SW480 (cell line): Measurements from ENCODE around the gene ADAR.

Source experiments
- DNase-seq: peaks from one replicate; pipeline ENCODE4 v3.0.0-alpha.2; 2016; ENCODE audit warnings: low spot score

Gene ADAR

DNA sequence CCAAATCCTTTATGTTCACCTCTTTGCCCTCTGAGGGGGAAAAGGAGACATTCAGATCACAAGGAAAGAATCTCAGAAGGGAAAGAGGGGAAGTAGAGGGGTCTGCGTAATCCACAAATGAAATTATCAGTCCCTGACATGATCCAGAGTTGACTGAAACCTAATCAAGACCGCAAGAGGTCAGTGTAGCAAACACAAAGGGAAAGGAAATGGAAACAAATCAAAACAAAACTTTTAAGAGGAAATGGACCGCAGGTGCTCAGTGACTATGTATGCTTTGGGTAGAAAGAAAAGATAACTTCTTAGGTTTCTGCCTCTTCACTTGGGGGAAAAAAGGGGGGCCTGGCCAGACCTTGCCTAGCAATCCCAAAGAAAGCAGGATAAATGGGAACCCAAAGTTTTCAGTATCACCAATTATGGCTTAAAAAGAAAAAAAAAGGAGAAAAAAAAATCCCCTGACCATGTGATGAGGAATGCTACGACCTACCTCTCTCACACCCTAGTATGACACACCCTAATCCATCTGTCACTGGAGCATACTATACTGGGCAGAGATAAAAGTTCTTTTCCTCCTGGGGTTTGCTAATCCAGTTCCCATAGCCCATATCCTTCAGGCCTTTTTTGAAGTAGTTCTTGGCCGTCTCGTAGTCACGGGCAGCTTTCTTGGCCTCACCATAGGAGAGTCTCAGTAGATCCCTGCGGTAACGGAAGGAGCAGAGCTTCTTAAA, 23.6 kb downstream of the ADAR start:
- DNase-seq: no peak

DNA sequence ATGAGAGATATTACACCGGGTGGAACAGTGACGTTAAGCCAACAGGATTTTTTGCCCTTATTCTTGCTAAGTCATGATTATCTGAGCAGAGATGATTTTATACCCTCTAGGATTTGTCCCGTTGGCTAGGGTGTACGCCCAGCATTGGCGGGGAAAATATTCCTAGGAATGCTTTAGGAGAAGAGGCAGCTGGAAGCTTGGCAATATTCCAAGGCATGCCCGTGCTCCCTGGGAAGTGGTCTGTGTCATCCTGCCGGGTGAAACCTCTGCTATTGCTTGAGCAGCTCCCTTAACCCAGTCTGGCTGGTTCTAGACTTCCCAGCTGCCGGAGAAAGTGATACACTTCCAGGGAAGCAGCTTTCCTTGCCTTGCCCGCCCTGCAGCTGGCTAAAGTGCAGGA, 24.2 kb downstream of the ADAR start:
- DNase-seq: no peak

DNA sequence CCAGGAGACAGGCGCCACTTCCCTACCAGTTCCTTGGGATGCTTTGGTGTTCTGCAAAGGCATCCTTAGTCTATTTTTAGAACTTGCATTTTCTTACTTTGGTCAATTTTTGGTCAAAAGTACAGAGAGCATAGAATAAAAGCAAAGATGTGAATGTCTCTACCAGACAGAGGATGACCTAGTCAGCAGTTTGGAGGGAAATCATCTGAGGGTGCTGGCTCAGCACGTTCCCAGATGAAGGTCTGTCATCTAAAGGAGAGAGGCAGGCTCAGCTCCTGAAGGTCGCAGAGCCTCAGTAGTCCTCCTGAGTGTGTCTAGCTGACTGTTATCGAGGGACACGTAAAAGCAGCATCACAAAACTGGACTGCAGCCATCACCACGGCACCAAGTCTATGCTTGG, 25.1 kb downstream of the ADAR start:
- no peak for DNase-seq

DNA sequence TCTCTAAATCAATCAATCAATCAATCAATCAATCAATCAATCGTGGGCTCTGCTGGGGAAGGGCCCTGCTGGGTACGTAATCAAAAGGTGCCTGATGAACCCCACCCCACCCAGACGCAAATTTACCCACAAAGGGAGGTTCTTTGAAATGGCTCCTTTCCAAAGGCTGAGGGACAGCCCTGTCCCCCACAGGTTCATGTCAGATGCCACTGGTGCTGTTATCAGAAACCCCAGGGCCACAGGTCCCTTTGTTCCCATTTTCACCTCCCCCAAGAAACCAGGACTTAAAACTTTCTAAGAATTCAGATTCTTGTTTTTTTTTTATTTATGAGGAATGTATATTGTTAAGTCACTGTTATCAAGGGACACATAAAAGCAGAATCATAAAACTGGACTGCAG, 26.2 kb downstream of the ADAR start:
- DNase-seq: no peak

DNA sequence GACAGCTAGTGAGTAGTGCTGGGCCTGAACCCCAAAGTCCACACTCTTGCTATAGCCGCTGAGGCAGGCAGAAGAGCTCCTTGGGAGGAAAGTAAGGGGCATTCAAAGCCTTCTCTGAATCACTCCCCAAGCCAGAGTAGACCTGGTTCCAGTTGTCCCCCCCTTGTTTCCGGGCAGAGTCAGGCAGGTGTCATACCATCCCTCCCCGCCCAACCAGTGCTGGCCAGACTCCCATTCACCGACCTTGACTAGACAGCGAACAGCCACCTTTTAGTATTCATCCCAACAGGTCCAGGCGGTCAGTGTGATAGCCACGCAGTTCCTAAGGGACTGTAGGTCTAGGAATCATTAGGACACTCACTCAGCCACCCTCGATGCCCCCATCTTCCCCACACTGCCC, 28.6 kb downstream of the ADAR start:
- no peak for DNase-seq

DNA sequence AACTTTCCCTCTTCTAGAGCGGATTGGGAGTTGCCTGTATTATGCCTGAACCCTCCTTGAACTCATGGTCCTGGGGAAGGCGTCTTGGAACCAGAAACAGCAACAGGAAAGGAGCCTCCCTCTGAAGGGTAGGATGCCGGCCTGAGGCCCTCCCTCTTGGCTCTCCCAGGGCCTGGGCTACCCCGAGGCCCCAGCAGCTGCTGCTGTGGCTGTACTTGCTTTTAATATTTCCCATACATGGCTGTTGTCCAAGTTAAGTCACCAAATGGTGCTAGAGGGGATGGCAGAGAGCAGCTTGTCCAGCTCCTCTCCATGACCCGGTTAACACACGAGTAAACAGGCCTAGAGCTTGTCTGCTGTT, 29.9 kb downstream of the ADAR start:
- DNase-seq: no peak

DNA sequence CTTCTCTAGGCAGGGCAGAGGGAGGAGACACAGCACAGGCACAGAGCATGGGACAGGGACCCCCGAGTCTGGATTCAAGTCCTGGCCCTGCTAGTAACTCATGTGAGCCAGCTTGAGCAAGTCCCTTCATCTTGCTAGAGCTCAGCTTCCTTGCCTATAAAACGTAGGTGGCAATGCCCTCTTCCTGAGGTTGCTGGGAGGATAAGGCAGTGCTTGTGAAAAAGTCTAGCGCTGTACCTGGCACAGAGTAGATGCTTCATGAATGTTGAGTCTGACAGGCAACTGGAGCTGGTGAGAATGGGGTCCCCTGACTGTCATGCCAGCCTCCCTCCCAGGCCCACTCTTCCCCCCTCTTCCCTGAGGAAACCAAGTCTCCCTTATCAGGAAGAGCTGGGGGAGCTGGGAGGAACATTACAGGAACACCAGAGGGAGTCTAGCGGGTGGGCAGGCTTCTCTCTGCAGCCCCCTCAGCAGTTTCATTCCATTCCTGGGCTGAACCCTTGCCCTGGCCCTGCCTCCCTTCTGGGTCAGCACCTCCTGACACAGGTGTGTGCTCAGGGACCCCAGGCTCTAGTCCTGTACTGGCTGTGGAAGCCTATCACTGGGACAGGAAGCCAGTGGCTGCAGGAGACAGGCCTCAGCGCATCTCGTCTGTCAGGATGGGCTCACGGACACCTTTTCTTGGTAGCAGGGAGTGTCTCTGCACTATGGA, 30.5 kb downstream of the ADAR start:
- no peak for DNase-seq

- DNase-seq: no peak
These were observed 31.9 kb downstream of the ADAR start for GRCh38 chr1:154575951-154576566.

GRCh38 chr1:154575147-154575927, 32.6 kb downstream of the ADAR start:
- DNase-seq: no peak

- no peak for DNase-seq
These were observed 33.3 kb downstream of the ADAR start for GRCh38 chr1:154574716-154575115.

DNA sequence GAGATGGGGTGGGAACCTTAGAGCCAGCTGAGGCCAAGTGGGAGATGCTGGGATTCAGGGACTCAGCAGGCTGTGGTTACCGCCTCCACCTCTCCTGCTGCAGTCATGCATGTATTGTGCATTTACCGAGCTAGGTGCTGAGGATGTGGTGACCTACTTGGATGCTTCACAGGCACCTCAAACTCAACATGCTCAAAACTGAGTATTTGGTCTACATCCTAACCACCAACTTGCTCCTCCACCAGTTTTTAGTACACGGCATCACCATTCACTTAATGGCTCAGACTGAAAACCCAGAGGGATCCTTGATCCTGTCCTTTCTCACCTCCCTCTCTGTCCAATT, 34.8 kb downstream of the ADAR start:
- DNase-seq: no peak

- DNase-seq: no peak
These were observed 35.4 kb downstream of the ADAR start for GRCh38 chr1:154572468-154573167.

DNA sequence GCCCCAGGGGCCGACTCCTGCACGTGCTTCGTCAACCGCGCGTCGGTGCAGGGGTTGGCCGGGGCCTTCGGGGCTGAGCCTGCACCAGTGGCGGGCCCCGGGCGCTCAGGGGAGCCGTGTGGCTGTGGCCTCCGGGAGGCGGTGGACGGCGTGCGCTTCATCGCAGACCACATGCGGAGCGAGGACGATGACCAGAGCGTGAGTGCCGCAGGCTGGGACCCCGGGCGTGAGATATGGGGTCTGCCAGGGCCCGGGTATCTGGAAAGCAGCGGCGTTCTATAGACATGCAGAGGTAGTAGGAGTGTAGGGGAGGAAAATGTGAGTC, 36.1 kb downstream of the ADAR start:
- DNase-seq: no peak

GRCh38 chr1:154571244-154571963, 36.6 kb downstream of the ADAR start:
- DNase-seq: no peak

DNA sequence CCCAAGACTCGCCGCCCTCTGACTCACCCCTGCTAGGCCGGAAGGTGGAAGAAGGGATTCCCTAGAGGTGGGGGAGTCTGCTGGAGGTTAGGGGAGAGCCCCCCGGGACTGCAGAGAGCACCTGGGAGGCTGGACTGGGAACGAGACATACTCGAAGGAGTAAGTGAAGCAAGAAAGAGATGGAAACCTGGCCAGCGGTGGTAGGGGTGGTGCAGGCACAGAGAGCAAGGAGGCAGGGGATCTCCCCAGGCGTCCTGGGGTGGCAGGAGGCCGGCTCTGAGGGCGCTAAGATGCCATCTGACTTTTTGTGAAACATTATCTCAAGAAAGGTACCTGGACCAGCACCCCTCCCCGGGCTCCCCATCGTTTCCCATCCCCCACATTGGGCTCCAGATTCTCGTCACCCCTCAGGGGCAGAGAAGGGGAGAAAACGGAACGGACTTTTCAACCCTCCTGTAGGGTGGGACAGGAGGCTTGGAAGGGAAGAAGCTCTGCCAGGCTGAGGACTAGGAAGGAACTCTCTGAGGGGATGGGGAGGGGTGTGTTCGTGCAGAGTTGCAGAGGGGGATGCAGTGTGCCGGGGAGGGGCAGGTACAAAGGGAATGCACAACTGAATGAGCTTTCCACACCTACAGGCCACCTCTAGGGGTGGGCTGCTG, 39.7 kb downstream of the ADAR start:
- no peak for DNase-seq

GRCh38 chr1:154567386-154568156, 40.4 kb downstream of the ADAR start, which contains the start of gene CHRNB2:
Gene CHRNB2 (plus strand): TSS chr1:154567778. CDS start chr1:154568045, 267 bp downstream.
- DNase-seq: peak; percentile 64

GRCh38 chr1:154565876-154566275, 42.1 kb downstream of the ADAR start:
- DNase-seq: no peak

GRCh38 chr1:154559466-154560044, 48.4 kb downstream of the ADAR start:
- DNase-seq: peak; percentile 90

- DNase-seq: peak; percentile 98
These were observed 49.1 kb downstream of the ADAR start for GRCh38 chr1:154558720-154559465.
